ENCODE measurements around the gene NTM.
A peak's percentile ranks its signal among the peaks of the same experiment; 100 is the strongest.

NTM gene

DNA sequence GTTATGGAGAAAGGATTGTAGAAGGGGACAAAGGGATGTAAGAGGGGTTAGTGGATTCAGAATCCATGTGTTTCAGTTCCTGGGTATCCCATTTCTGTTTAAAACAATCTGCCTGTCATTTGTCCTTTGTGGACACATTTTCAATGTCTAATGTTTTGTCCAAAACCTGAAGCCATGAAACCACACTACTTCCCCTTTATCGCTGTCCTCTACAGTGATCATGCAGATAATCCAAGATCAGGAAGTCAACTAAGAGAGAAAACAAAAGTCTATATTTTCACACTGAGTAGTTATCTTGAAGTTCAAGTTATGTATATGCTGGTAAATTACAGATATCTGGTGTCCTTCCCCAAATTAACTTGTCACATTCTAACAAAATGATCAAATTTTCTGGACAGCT is 457.0 kb downstream of the NTM start:
- DNase-seq (ENCODE audit: low read depth): no peak

DNA sequence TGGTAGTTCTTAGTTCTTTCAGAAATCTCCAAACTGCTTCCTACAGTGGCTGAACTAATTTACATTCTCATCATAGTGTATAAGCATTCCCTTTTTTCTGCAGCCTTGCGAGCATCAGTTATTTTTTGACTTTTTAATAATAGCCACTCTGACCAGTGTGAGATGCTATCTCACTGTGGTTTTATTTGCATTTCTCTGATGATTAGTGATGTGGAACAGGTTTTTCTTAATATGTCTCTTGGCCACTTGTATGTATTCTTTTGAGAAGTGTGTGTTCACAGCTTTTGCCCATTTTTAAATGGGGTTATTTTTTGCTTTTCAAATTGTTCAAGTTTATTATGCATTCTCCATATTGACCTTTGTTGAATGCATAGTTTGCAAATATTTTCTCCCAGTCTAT is 459.3 kb downstream of the NTM start:
- no peak for DNase-seq (ENCODE audit: low read depth)

- DNase-seq (ENCODE audit: low read depth): no peak
Observed at GRCh38 chr11:131832079-131832478, 461.7 kb downstream of the NTM start.

- no peak for DNase-seq (ENCODE audit: low read depth)
Observed at GRCh38 chr11:131833366-131833765, 463.0 kb downstream of the NTM start.

- no peak for DNase-seq (ENCODE audit: low read depth)
Observed at GRCh38 chr11:131837562-131837961, 467.1 kb downstream of the NTM start.

- DNase-seq (ENCODE audit: low read depth): no peak
Observed at GRCh38 chr11:131838016-131838415, 467.6 kb downstream of the NTM start.

GRCh38 chr11:131839326-131839725 is 468.9 kb downstream of the NTM start:
- DNase-seq (ENCODE audit: low read depth): no peak

DNA sequence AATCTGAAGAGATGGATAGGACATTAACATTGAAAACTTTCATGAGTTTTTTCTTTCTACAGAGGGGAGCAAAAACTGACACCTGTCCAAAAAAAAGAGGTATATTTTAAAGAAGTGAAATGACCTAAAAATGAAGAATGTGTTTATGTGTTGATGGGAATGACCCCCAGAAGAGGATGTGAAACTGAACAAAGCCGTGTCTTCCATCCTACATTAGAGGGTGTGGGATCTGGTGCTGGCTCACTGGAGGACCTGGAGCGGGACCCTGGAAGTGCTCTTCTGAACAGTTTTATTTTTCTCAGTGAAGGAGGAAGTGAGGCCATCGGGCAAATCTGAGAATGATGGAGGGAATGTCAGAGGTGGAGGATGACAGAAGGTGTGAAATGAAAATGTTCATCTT is 470.1 kb downstream of the NTM start:
- DNase-seq (ENCODE audit: low read depth): no peak

DNA sequence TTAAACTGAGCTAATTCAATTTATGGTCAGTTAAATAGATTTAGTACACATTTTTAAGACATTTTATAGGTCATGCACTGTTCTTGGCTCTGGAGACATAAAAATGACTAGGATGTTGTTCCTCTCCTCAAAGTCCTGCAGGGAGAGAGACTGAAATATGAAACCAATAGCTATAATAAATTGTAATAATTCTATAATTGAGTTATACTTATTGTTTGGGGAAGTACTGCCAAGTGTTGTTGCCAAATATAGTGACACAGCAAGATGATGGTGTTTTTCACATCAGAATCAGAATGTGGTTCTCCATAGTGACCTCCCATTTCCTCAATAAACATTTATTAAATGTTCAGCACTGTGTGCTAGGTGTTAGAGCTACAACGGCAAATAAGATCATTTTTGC is 470.6 kb downstream of the NTM start:
- no peak for DNase-seq (ENCODE audit: low read depth)

GRCh38 chr11:131841925-131842635 is 471.7 kb downstream of the NTM start:
- no peak for DNase-seq (ENCODE audit: low read depth)

DNA sequence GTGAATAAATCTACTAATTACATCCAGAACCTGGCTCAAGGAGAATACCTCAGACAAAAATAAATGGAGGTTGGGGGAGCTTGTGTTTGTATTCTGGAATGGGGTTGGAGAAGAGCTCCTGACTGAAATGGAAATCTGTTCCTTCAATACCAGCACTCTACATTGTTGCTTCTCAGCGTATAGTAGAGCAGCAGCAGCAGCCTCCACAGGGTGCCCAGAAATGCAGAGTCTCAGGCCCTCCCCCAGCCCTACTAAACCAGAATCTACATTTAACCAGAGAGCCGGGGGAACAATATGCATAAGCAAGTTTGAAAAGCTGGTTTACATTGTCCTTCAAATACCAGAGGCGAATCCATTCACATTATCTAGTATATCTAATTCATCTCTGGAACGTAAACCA is 474.8 kb downstream of the NTM start:
- no peak for DNase-seq (ENCODE audit: low read depth)

DNA sequence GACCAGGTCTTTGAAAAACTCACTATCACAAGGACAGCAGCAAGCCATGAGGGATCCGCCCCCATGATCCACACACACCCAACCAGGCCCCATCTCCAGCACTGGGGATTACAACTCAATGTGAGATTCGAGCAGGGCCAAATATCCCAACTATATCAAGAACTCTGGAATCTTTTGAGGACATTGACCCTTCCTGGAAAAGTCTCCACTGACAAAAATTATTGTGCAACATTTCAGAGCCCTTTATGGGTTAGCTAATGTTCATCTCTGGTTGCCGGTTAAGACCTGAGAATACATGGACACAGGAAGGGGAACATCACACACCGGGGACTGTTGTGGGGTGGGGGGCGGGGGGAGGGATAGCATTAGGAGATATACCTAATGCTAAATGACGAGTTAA is 479.1 kb downstream of the NTM start:
- no peak for DNase-seq (ENCODE audit: low read depth)

DNA sequence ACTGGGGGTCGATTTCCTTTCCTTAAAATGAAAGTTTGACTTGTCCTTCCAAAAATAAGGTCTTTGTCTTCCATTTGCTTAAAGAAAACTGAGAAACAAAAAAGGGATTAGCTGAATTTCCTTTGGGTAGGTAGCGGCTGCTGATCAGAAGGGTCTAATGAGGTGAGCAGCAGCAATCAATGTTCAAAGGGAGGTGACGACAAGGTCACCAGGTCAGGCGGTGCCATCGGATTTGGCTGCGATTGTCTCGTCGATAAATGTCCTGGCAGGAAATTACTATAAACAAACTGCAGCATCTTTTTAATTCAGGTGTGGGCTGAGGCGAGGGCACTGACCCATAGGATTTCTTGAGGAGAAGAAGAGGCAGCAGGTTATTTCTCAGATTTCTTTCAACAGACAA is 480.1 kb downstream of the NTM start:
- no peak for DNase-seq (ENCODE audit: low read depth)

- no peak for DNase-seq (ENCODE audit: low read depth)
Observed at GRCh38 chr11:131851964-131852755, 481.7 kb downstream of the NTM start.

- no peak for DNase-seq (ENCODE audit: low read depth)
Observed at GRCh38 chr11:131852757-131853156, 482.3 kb downstream of the NTM start.

DNA sequence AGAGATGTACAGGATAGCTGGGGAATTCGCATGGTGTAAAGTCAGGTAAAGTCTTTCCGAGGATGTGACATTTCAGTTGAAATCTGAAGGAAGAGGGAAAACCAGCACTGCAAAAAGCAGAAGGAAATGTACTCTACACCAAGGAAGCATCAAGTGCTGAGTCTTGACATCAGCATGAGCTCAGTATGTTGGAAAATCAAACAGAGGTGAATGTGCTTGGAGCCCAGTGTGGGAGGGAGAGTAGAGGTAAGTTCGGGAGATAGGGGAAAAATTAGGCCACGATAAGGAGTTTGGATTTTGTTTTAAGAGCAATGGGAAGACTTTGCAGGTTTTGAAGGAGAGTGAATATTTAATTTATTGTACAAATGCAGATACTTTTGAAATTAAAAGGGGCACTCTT is 484.0 kb downstream of the NTM start:
- DNase-seq (ENCODE audit: low read depth): no peak

DNA sequence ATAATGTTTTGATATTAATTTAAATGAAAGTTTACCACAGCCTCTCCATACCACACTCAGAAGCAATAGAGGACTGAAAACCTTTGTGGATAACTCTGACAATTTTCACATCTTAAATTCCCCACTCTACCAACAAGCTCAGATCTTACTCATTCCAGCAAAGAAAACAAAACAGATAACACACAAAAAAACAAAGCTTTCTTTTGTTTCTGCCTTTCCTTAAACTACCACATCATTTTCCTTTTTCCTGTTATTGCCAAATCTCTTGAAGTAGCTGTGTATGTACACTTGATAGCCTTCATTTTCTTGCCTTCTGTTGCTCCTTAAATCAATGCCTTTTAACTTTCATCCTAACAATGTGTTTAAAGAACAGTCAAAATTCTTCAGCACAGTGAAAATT is 484.9 kb downstream of the NTM start:
- DNase-seq (ENCODE audit: low read depth): no peak

DNA sequence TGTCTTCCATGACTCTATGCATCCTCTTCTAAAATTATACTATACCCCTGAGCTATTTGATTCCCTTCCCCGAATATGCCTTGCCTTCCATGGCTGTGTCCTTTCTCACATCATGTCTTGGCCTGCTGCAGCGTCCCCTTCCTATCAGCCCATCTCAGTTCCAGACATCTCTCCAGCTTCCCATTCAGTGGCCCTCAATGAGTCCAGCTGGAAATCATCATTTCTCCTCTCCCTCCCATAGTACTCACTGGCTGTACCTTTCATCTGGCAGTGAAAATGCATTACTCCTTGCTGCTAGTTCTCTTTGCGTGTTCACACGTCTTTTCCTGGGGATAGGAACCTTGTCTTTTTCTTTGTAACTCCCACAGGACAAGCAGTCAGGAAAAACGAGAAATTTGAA is 486.8 kb downstream of the NTM start:
- no peak for DNase-seq (ENCODE audit: low read depth)

GRCh38 chr11:131858505-131858904 is 488.1 kb downstream of the NTM start:
- DNase-seq (ENCODE audit: low read depth): no peak

GRCh38 chr11:131859538-131860210 is 489.3 kb downstream of the NTM start:
- peak; percentile 18 for DNase-seq (ENCODE audit: low read depth)

- DNase-seq (ENCODE audit: low read depth): no peak
Observed at GRCh38 chr11:131864228-131864627, 493.8 kb downstream of the NTM start.

- no peak for DNase-seq (ENCODE audit: low read depth)
Observed at GRCh38 chr11:131865860-131866259, 495.4 kb downstream of the NTM start.
